ENCODE measurements around the gene FKBP6.

Gene FKBP6

DNA sequence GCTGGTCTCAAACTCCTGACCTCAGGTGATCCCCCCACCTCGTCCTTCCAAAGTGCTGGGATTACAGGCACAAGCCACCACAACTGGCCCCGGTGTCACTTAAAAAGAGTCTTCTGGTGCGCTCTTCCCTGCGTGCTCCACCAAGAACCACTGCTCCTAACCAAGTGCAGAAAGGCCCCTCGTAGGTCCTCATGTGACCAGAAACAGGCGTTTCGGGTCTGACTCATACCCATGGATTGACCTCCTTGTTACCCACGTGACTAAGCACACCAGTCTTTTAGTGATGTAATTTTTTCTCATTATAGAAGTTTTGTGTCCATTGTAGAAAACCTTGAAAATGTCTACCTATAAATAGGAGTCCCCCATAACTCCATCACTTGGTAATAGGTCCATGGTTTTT lies 13.9 kb downstream of the FKBP6 start:
- Histone ChIP-seq H3K36me3 (replicated peaks) (no peaks in the 10 kb centered on the region), H3K4me3 (ENCODE audit: low read depth, low read length) (no peak overlapping the region), H3K27ac (no peak overlapping the region), H3K27me3 (replicated peaks) (no peaks in the 10 kb centered on the region)
- DNase-seq: peak; percentile 85
- in situ Hi-C loops (cut with HindIII; ENCODE audit: low pct_ligation_motif_present, low sequenced_read_pairs): no loop called here
- TF ChIP-seq, protein P1, sequence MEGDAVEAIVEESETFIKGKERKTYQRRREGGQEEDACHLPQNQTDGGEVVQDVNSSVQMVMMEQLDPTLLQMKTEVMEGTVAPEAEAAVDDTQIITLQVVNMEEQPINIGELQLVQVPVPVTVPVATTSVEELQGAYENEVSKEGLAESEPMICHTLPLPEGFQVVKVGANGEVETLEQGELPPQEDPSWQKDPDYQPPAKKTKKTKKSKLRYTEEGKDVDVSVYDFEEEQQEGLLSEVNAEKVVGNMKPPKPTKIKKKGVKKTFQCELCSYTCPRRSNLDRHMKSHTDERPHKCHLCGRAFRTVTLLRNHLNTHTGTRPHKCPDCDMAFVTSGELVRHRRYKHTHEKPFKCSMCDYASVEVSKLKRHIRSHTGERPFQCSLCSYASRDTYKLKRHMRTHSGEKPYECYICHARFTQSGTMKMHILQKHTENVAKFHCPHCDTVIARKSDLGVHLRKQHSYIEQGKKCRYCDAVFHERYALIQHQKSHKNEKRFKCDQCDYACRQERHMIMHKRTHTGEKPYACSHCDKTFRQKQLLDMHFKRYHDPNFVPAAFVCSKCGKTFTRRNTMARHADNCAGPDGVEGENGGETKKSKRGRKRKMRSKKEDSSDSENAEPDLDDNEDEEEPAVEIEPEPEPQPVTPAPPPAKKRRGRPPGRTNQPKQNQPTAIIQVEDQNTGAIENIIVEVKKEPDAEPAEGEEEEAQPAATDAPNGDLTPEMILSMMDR (IDR thresholded peaks at IDR 0.05; ENCODE audit: low read depth, low read length, missing control alignments): no peak

DNA sequence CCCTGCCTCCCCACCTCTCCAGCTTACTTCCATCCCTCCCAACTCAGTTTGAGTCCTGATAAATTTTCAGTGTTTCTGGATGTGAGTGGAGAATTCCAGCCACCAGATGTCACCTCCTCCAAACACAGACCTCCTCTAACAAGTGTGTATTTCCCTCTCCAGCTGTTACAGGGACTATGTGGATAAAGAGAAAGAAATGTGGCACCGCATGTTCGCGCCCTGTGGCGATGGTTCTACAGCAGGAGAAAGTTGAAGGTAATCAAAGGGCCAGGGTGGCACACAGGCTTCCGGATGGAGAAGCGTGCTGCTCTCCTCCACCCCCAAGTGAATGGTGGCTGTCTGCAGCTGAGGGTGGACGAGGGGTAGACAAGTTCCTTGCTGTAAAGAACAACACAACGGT lies 14.7 kb downstream of the FKBP6 start:
- in situ Hi-C loops (cut with HindIII; ENCODE audit: low pct_ligation_motif_present, low sequenced_read_pairs): no loop called here
- Histone ChIP-seq H3K36me3 (replicated peaks) (no peaks in the 10 kb centered on the region), H3K27ac (no peak overlapping the region), H3K4me3 (ENCODE audit: low read depth, low read length) (no peak overlapping the region), H3K27me3 (replicated peaks) (no peaks in the 10 kb centered on the region)
- TF ChIP-seq, protein P1 (IDR thresholded peaks at IDR 0.05; ENCODE audit: low read depth, low read length, missing control alignments): peak; percentile 80
- DNase-seq: peak; percentile 68

GRCh38 chr7:73343671-73344380 lies 15.9 kb downstream of the FKBP6 start:
- in situ Hi-C loops (cut with HindIII; ENCODE audit: low pct_ligation_motif_present, low sequenced_read_pairs): no loop called here
- TF ChIP-seq, protein P1 (IDR thresholded peaks at IDR 0.05; ENCODE audit: low read depth, low read length, missing control alignments): no peak
- no peak for DNase-seq
- Histone ChIP-seq H3K36me3 (replicated peaks) (no peaks in the 10 kb centered on the region), H3K27ac (no peak overlapping the region), H3K27me3 (replicated peaks) (no peaks in the 10 kb centered on the region), H3K4me3 (ENCODE audit: low read depth, low read length) (no peak overlapping the region)

DNA sequence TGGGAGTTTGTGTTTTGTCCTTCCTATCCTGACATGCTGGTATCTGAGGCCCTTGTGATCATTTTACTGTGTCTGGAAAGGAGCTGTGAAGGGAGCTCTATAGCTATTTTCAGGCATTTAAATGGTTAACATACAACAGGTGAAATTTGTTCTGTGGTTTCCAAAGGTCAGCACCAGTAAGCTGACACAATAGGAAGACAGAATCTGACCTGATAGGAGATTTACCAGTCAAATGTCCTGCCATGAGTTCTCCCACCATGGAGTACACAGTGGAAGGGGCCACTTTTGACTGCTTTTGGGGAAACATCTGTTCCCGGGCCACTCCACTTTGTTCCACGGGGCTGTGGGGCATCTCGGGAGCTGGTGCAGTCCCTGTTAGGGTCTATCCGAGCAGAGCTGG lies 17.6 kb downstream of the FKBP6 start:
- no peak for DNase-seq
- no peaks in the 10 kb centered on the region for H3K27me3 ChIP-seq (replicated peaks)
- H3K36me3 ChIP-seq (replicated peaks): no peaks in the 10 kb centered on the region
- no peak overlapping the region for H3K4me3 ChIP-seq (ENCODE audit: low read depth, low read length)
- TF ChIP-seq, protein P1 (IDR thresholded peaks at IDR 0.05; ENCODE audit: low read depth, low read length, missing control alignments): no peak
- no peak overlapping the region for H3K27ac ChIP-seq
- in situ Hi-C loops (cut with HindIII; ENCODE audit: low pct_ligation_motif_present, low sequenced_read_pairs): no loop called here

DNA sequence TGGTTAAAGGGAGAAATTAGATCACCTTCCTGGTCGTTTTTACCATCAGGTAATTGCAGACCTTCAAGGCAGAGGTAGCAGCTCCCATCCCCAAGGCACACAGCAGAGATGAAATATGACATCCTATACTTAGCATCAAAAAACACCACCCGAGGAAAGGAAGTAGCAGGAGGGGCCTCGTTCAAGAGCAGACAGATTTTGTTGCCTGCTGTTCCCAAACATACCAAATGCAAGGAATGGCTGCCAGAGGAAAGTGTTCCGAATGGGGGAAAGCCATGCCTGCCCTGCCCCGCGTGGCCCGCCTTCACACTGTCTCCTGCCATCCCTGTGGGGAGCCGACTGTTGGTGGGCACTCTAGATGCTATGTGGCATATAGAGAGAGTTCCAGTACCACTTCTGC lies 18.0 kb downstream of the FKBP6 start:
- in situ Hi-C loops (cut with HindIII; ENCODE audit: low pct_ligation_motif_present, low sequenced_read_pairs): no loop called here

More for the DNA sequence above, 18.0 kb downstream of the FKBP6 start:
- H3K27me3 ChIP-seq (replicated peaks): no peaks in the 10 kb centered on the region
- H3K36me3 ChIP-seq (replicated peaks): no peaks in the 10 kb centered on the region
- no peak overlapping the region for H3K27ac ChIP-seq
- H3K4me3 ChIP-seq (ENCODE audit: low read depth, low read length): no peak overlapping the region
- TF ChIP-seq, protein P1 (IDR thresholded peaks at IDR 0.05; ENCODE audit: low read depth, low read length, missing control alignments): no peak
- no peak for DNase-seq

All from brain microvascular endothelial cell (primary cell).